IMR-90 (cell line): ENCODE results near the gene CFAP97D1. TPM values are rescaled to one million over a fixed set of nuclear protein-coding genes. Genes with fewer than 3 reads are reported as not detected.

Experiments used
- ATAC-seq: fragments of 200-7000 bp; cut with Tn5 transposase; 2 replicates; pipeline ENCODE4 v1.9.1; 2020; ENCODE audit warnings: low read depth, mild to moderate bottlenecking, moderate library complexity
- BruUV-seq: library from RNA; stranded (reverse); fragments of 400-500 nt; replicated peaks from 2 replicates; lab custom pipeline; 2021; lab: Mats Ljungman, UMichigan
- CTCF ChIA-PET: fragments of 300-600 bp; formaldehyde crosslinking; extraction: SDS; loops from one replicate; lab custom pipeline; 2021; ENCODE audit warnings: antibody characterized with exemption; lab: Yijun Ruan, JAX
- POLR2A ChIA-PET: fragments of 300-600 bp; sonication (Branson Sonifier 250); formaldehyde crosslinking; loops from one replicate; lab custom pipeline; 2022; ENCODE audit warnings: antibody characterized with exemption; ENCODE audit not compliant: unreplicated experiment; lab: Charles Lee
- DNase-seq: peaks from one replicate; pipeline ENCODE4 v3.0.0; 2013
- H2AFZ ChIP-seq: replicated peaks from 2 replicates; pipeline ENCODE3; 2013; ENCODE audit warnings: low read length, mild to moderate bottlenecking; ENCODE audit not compliant: poor library complexity
- H2AK5ac ChIP-seq: 2 replicates; pipeline ENCODE4 v1.6.1; 2013; ENCODE audit warnings: low read depth, low read length, inconsistent platforms
- H2AK9ac ChIP-seq: replicated peaks from 2 replicates; pipeline ENCODE3; 2013; ENCODE audit warnings: mild to moderate bottlenecking, low read depth, low read length, moderate library complexity; ENCODE audit not compliant: poor library complexity
- H2BK120ac ChIP-seq: 2 replicates; pipeline ENCODE4 v1.6.1; 2013; ENCODE audit warnings: low read depth, low read length, inconsistent platforms
- H2BK15ac ChIP-seq: 3 replicates; pipeline ENCODE4 v1.6.1; 2013; ENCODE audit warnings: low read depth, low read length, inconsistent platforms
- H2BK20ac ChIP-seq: 2 replicates; pipeline ENCODE4 v1.6.1; 2013; ENCODE audit warnings: low read depth, mild to moderate bottlenecking, inconsistent platforms, low read length, moderate library complexity
- H2BK5ac ChIP-seq: 2 replicates; pipeline ENCODE4 v1.6.1; 2013; ENCODE audit warnings: mild to moderate bottlenecking, low read depth, low read length, inconsistent platforms; ENCODE audit not compliant: poor library complexity, severe bottlenecking
- H3K14ac ChIP-seq: replicated peaks from 2 replicates; pipeline ENCODE4 v1.6.1; 2013; ENCODE audit warnings: low read depth, low read length, inconsistent platforms
- H3K18ac ChIP-seq: 2 replicates; pipeline ENCODE4 v1.6.1; 2013; ENCODE audit warnings: low read depth, low read length, control low read depth
- H3K23ac ChIP-seq: 2 replicates; pipeline ENCODE4 v1.6.1; 2013; ENCODE audit warnings: low read depth, low read length, inconsistent platforms
- H3K27ac ChIP-seq: 2 replicates; pipeline ENCODE4 v1.5.1; 2013; ENCODE audit warnings: mild to moderate bottlenecking, control low read depth, low read length; ENCODE audit not compliant: insufficient read depth
- H3K27me3 ChIP-seq: 2 replicates; pipeline ENCODE4 v1.6.1; 2013; ENCODE audit warnings: low read length; ENCODE audit not compliant: control insufficient read depth, insufficient read depth
- H3K36me3 ChIP-seq: 2 replicates; pipeline ENCODE4 v1.6.1; 2013; ENCODE audit warnings: low read length, mixed read lengths; ENCODE audit not compliant: control insufficient read depth, insufficient read depth
- H3K4ac ChIP-seq: 2 replicates; pipeline ENCODE4 v1.6.1; 2013; ENCODE audit warnings: low read depth, low read length, inconsistent platforms
- H3K4me1 ChIP-seq: 2 replicates; pipeline ENCODE4 v1.6.1; 2013; ENCODE audit warnings: low read length, mixed read lengths; ENCODE audit not compliant: control insufficient read depth, insufficient read depth
- H3K4me2 ChIP-seq: 2 replicates; pipeline ENCODE4 v1.6.1; 2013; ENCODE audit warnings: low read depth, mild to moderate bottlenecking, control low read depth, low read length, moderate library complexity
- H3K4me3 ChIP-seq: 2 replicates; pipeline ENCODE4 v1.5.1; 2013; ENCODE audit warnings: low read depth, mild to moderate bottlenecking, control low read depth, low read length, moderate library complexity; ENCODE audit not compliant: insufficient read depth
- H3K56ac ChIP-seq: 2 replicates; pipeline ENCODE4 v1.6.1; 2013; ENCODE audit warnings: low read length, inconsistent platforms; ENCODE audit not compliant: insufficient read depth; ENCODE audit errors: extremely low read depth
- H3K79me1 ChIP-seq, 2 experiments: 2 replicates each; pipeline ENCODE4 v1.6.1; 2013; ENCODE audit warnings: low read length in 2 of 2, inconsistent platforms in 1 of 2, low read depth in 1 of 2
- H3K9ac ChIP-seq: 2 replicates; pipeline ENCODE4 v1.6.1; 2013; ENCODE audit warnings: low read depth, low read length, control low read depth
- H3K9me1 ChIP-seq: 2 replicates; pipeline ENCODE4 v1.6.1; 2013; ENCODE audit warnings: low read length, inconsistent platforms; ENCODE audit not compliant: insufficient read depth
- H3K9me3 ChIP-seq: 2 replicates; pipeline ENCODE4 v1.6.1; 2013; ENCODE audit warnings: low read length; ENCODE audit not compliant: control insufficient read depth, insufficient read depth
- H4K20me1 ChIP-seq: 2 replicates; pipeline ENCODE4 v1.6.1; 2013; ENCODE audit warnings: low read length, inconsistent platforms; ENCODE audit not compliant: insufficient read depth
- H4K5ac ChIP-seq: 2 replicates; pipeline ENCODE4 v1.6.1; 2013; ENCODE audit warnings: mild to moderate bottlenecking, low read depth, low read length, control low read depth
- H4K8ac ChIP-seq, 2 experiments: 2 replicates each; pipeline ENCODE4 v1.6.1; 2013; ENCODE audit warnings: low read depth in 2 of 2, low read length in 2 of 2, control low read depth in 1 of 2, inconsistent platforms in 1 of 2
- H4K91ac ChIP-seq: 2 replicates; pipeline ENCODE4 v1.6.1; 2013; ENCODE audit warnings: low read depth, low read length, inconsistent platforms; ENCODE audit not compliant: insufficient read depth
- CTCF ChIP-seq: conservative IDR thresholded peaks from 2 replicates; pipeline ENCODE4 v1.5.1; 2012; ENCODE audit warnings: mild to moderate bottlenecking, low read depth, low read length, improper control_type of control experiment
- ELK1 ChIP-seq: fragments of 150-350 bp; IDR thresholded peaks from 2 replicates; pipeline ENCODE4 v1.6.1; 2016; ENCODE audit warnings: low read depth, mild to moderate bottlenecking, low read length, moderate library complexity, borderline replicate concordance
- FOS ChIP-seq: fragments of 150-350 bp; IDR thresholded peaks from 2 replicates; pipeline ENCODE4 v1.6.1; 2016; ENCODE audit warnings: low read depth, low read length
- MAZ ChIP-seq: IDR thresholded peaks from 2 replicates; pipeline ENCODE4 v1.6.1; 2012; ENCODE audit warnings: low read depth, mild to moderate bottlenecking, low read length, improper control_type of control experiment, moderate library complexity, borderline replicate concordance
- POLR2A ChIP-seq: IDR thresholded peaks from 2 replicates; pipeline ENCODE4 v1.6.1; 2012; ENCODE audit warnings: mild to moderate bottlenecking, low read depth, low read length
- WGBS, 2 experiments: methylation state at CpG; one replicate each; pipeline versions ENCODE4 v1.1.5 to v1.1.7; 2013; ENCODE audit warnings: missing lambda C conversion rate in 2 of 2; ENCODE audit not compliant: insufficient read length in 1 of 2; ENCODE audit errors: extremely low coverage in 2 of 2; 5-methylcytosine and 5-hydroxymethylcytosine counted together
- dilution Hi-C: fragments of 300-500 bp; cut with HindIII; formaldehyde crosslinking; loops from one replicate; pipeline ENCODE4 v1.14.3; 2018; ENCODE audit warnings: low sequenced_read_pairs; ENCODE audit not compliant: unreplicated experiment
- in situ Hi-C: fragments of 300-500 bp; cut with MboI; formaldehyde crosslinking; loops from 3 replicates; pipeline ENCODE4 v1.14.3; 2019; ENCODE audit warnings: low sequenced_read_pairs, inconsistent platforms, mixed read lengths
- intact Hi-C: fragments of 100-400 bp; cut with micrococcal nuclease; formaldehyde crosslinking; loops from 2 replicates; pipeline ENCODE4 v1.10.0; 2022
- polyA plus RNA-seq, 3 experiments: library from polyadenylated mRNA; depleted of rRNA; stranded (reverse); fragments of >200 nt; gene quantifications; 2 replicates each; pipeline ENCODE4 v1.2.3, GENCODE V29; 2012; ENCODE audit warnings: low replicate concordance in 1 of 3
- total RNA-seq: library from RNA; depleted of rRNA; stranded (reverse); fragments of >200 nt; gene quantifications from 2 replicates; pipeline ENCODE4 v1.2.3, GENCODE V29; 2012

The CFAP97D1 gene
- total and polyA plus RNA-seq, 2 of the 4 experiments (the other 2 are of a cell fraction) = under 0.01 TPM; not detected in 1

- TF ChIP-seq MAZ (no peak), ELK1 (no peak)
Measured at GRCh38 chr17:43767053-43767712, 13.1 kb upstream of the CFAP97D1 start (continued).

GRCh38 chr17:43767713-43768059 lies 12.5 kb upstream of the CFAP97D1 start:
- H4K8ac ChIP-seq = no peak overlapping the region
- no peak overlapping the region for H3K56ac ChIP-seq
- DNase-seq (no peak), ATAC-seq (no peak)
- no peak overlapping the region for H3K4me2 ChIP-seq
- 100% methylated on average over 1 of the region's 5 CpGs; no CpG with 5 or more reads in 1 of the 2 experiments for WGBS, 2 experiments
- TF ChIP-seq POLR2A = no peak
- TF ChIP-seq CTCF = no peak
- no peak for TF ChIP-seq FOS
- H3K36me3 ChIP-seq = peaks cover 30% of the 10 kb centered on the region
- no peak overlapping the region for H3K4ac ChIP-seq
- no peak overlapping the region for H4K5ac ChIP-seq
- peaks cover 1 to 11% of the 10 kb centered on the region in 2 experiments; a peak in 2 of 4 replicates for H3K79me1 ChIP-seq
- no peak overlapping the region for H3K23ac ChIP-seq
- POLR2A ChIA-PET = no interaction called here
- H2BK20ac ChIP-seq = no peak overlapping the region
- H2AK5ac ChIP-seq = no peak overlapping the region
- BruUV-seq = no TSS peak
- H4K20me1 ChIP-seq = no peaks in the 10 kb centered on the region; the same call in 1 of the 2 replicates
- H3K27ac ChIP-seq = no peak overlapping the region
- H2BK5ac ChIP-seq = no peak overlapping the region
- CTCF ChIA-PET = interaction anchor here (0.6 to 2.0 kb wide), 2 partner anchors 75 to 852 kb away, joined by 3 to 14 read pairs; no protein-coding TSS in a partner anchor
- H2BK120ac ChIP-seq = no peak overlapping the region
- H3K27me3 ChIP-seq = no peaks in the 10 kb centered on the region
- no peak overlapping the region for H2AK9ac ChIP-seq
- H3K9me3 ChIP-seq = no peaks in the 10 kb centered on the region
- H3K9ac ChIP-seq = no peak overlapping the region
- no peak overlapping the region for H2BK15ac ChIP-seq
- intact Hi-C loops (no loop called here), in situ Hi-C loops (no loop called here), dilution Hi-C loops (no loop called here)
- no peak overlapping the region for H3K18ac ChIP-seq
- no peak overlapping the region for H3K4me3 ChIP-seq
- H3K9me1 ChIP-seq = no peaks in the 10 kb centered on the region
- H3K4me1 ChIP-seq = peaks cover 2% of the 10 kb centered on the region; the same call in 1 of the 2 replicates
- H3K14ac ChIP-seq = no peak overlapping the region
- no peak overlapping the region for H4K91ac ChIP-seq
- no peak overlapping the region for H2AFZ ChIP-seq
